Prostate gland (tissue), 2 donors: ENCODE results near the gene LTC4S.

ENCODE experiments used
- CTCF ChIP-seq, 4 experiments: fragments of 200-600 bp in 2 of 4; fragments of 450-650 bp in 2 of 4; sonication (generic) in 2 of 4; IDR thresholded peaks; 1 replicate in 3 of 4; 2 replicates in 1 of 4; pipeline ENCODE4 v1.5.1; 2016 to 2019; ENCODE audit warnings: antibody characterized with exemption in 4 of 4, mild to moderate bottlenecking in 2 of 4, moderate library complexity in 2 of 4
- POLR2A ChIP-seq: fragments of 450-650 bp; IDR thresholded peaks from one replicate; pipeline ENCODE4 v1.6.1; 2016; ENCODE audit warnings: antibody characterized with exemption, mild to moderate bottlenecking

- peak in 1 of 4 experiments; percentile 37 for TF ChIP-seq CTCF (IDR thresholded peaks at IDR 0.05)
- peak; percentile 97 for TF ChIP-seq POLR2A
Observed at GRCh38 chr5:179821298-179822058, 27.7 kb downstream of the LTC4S start.
